ENCODE data around the gene CCDC194. TPM values are rescaled to one million over a fixed set of nuclear protein-coding genes. Genes with fewer than 3 reads are reported as not detected.

The CCDC194 gene
- total RNA-seq, 1 donor from 2014 or later: not detected

- peaks cover 5 to 19% (median 11%) of the 10 kb centered on the region in 3 donors for H3K4me1 ChIP-seq (ENCODE audit: control insufficient read depth in 3 of 3, insufficient read depth in 3 of 3, low read length in 3 of 3)
- peak overlapping the region; percentile 25 to 64 (median 49) for H3K4me3 ChIP-seq (ENCODE audit: low read length in 3 of 3)
- peak overlapping the region; percentile 7 for H3K27ac ChIP-seq (ENCODE audit: low read depth, low read length)
- H3K9ac ChIP-seq (ENCODE audit: low read depth in 1 of 3, low read length in 3 of 3): peak overlapping the region; percentile 0 to 40 (median 29)
- peaks cover 0 to 8% (median 0%) of the 10 kb centered on the region in 3 donors for H3K27me3 ChIP-seq (ENCODE audit: control insufficient read depth in 3 of 3, insufficient read depth in 3 of 3, low read length in 3 of 3)
- H3K9me3 ChIP-seq (ENCODE audit: control insufficient read depth in 3 of 3, low read length in 3 of 3): no peaks in the 10 kb centered on the region
- H3K36me3 ChIP-seq (ENCODE audit: control insufficient read depth in 3 of 3, insufficient read depth in 3 of 3, low read length in 3 of 3): no peaks in the 10 kb centered on the region
These were observed 12.8 kb upstream of the CCDC194 start for GRCh38 chr19:17406887-17407196.

- Histone ChIP-seq H3K27me3 (ENCODE audit: control insufficient read depth in 3 of 3, insufficient read depth in 3 of 3, low read length in 3 of 3) (peaks cover 0 to 8% (median 0%) of the 10 kb centered on the region in 3 donors), H3K4me1 (ENCODE audit: control insufficient read depth in 3 of 3, insufficient read depth in 3 of 3, low read length in 3 of 3) (peaks cover 5 to 19% (median 11%) of the 10 kb centered on the region in 3 donors), H3K36me3 (ENCODE audit: control insufficient read depth in 3 of 3, insufficient read depth in 3 of 3, low read length in 3 of 3) (no peaks in the 10 kb centered on the region), H3K9me3 (ENCODE audit: control insufficient read depth in 3 of 3, low read length in 3 of 3) (no peaks in the 10 kb centered on the region), H3K4me3 (ENCODE audit: low read length in 3 of 3) (peak overlapping the region; percentile 64 to 65 (median 65)), H3K27ac (ENCODE audit: low read depth, low read length) (peak overlapping the region; percentile 71), H3K9ac (ENCODE audit: low read depth in 1 of 3, low read length in 3 of 3) (peak overlapping the region; percentile 56 to 69 (median 65))
These were observed 12.3 kb upstream of the CCDC194 start for GRCh38 chr19:17406046-17406886.

GRCh38 chr19:17405250-17406045 is 11.5 kb upstream of the CCDC194 start, which contains the start of gene BST2:
TSS of gene BST2 (minus strand) at chr19:17405630. CDS start at chr19:17405575, 55 bp downstream.
- Histone ChIP-seq H3K36me3 (ENCODE audit: control insufficient read depth in 3 of 3, insufficient read depth in 3 of 3, low read length in 3 of 3) (no peaks in the 10 kb centered on the region), H3K27ac (ENCODE audit: low read depth, low read length) (peak within 1 kb of the TSS; percentile 71), H3K9me3 (ENCODE audit: control insufficient read depth in 3 of 3, low read length in 3 of 3) (no peaks in the 10 kb centered on the region), H3K9ac (ENCODE audit: low read depth in 1 of 3, low read length in 3 of 3) (peak within 1 kb of the TSS; percentile 64 to 76 (median 65)), H3K4me1 (ENCODE audit: control insufficient read depth in 3 of 3, insufficient read depth in 3 of 3, low read length in 3 of 3) (peaks cover 5 to 19% (median 11%) of the 10 kb centered on the region in 3 donors), H3K4me3 (ENCODE audit: low read length in 3 of 3) (peak within 1 kb of the TSS; percentile 65 to 78 (median 72)), H3K27me3 (ENCODE audit: control insufficient read depth in 3 of 3, insufficient read depth in 3 of 3, low read length in 3 of 3) (peaks cover 0 to 8% (median 0%) of the 10 kb centered on the region in 3 donors)

GRCh38 chr19:17404621-17405249 is 10.7 kb upstream of the CCDC194 start:
- H3K9ac ChIP-seq (ENCODE audit: low read depth in 1 of 3, low read length in 3 of 3): peak overlapping the region; percentile 61 to 76 (median 64)
- H3K4me3 ChIP-seq (ENCODE audit: low read length in 3 of 3): peak overlapping the region; percentile 65 to 78 (median 72)
- peak overlapping the region; percentile 71 for H3K27ac ChIP-seq (ENCODE audit: low read depth, low read length)
- H3K9me3 ChIP-seq (ENCODE audit: control insufficient read depth in 3 of 3, low read length in 3 of 3): no peaks in the 10 kb centered on the region
- no peaks in the 10 kb centered on the region for H3K36me3 ChIP-seq (ENCODE audit: control insufficient read depth in 3 of 3, insufficient read depth in 3 of 3, low read length in 3 of 3)
- H3K4me1 ChIP-seq (ENCODE audit: control insufficient read depth in 3 of 3, insufficient read depth in 3 of 3, low read length in 3 of 3): peaks cover 5 to 19% (median 11%) of the 10 kb centered on the region in 3 donors
- H3K27me3 ChIP-seq (ENCODE audit: control insufficient read depth in 3 of 3, insufficient read depth in 3 of 3, low read length in 3 of 3): peaks cover 0 to 8% (median 0%) of the 10 kb centered on the region in 3 donors

- H3K4me1 ChIP-seq (ENCODE audit: control insufficient read depth in 3 of 3, insufficient read depth in 3 of 3, low read length in 3 of 3): peaks cover 5 to 19% (median 11%) of the 10 kb centered on the region in 3 donors
- peak overlapping the region in 1 of 3 donors; percentile 78 for H3K4me3 ChIP-seq (ENCODE audit: low read length in 3 of 3)
- H3K27me3 ChIP-seq (ENCODE audit: control insufficient read depth in 3 of 3, insufficient read depth in 3 of 3, low read length in 3 of 3): peaks cover 0 to 8% (median 0%) of the 10 kb centered on the region in 3 donors
- peak overlapping the region; percentile 25 to 64 (median 57) for H3K9ac ChIP-seq (ENCODE audit: low read depth in 1 of 3, low read length in 3 of 3)
- H3K27ac ChIP-seq (ENCODE audit: low read depth, low read length): no peak overlapping the region
- no peaks in the 10 kb centered on the region for H3K36me3 ChIP-seq (ENCODE audit: control insufficient read depth in 3 of 3, insufficient read depth in 3 of 3, low read length in 3 of 3)
- H3K9me3 ChIP-seq (ENCODE audit: control insufficient read depth in 3 of 3, low read length in 3 of 3): no peaks in the 10 kb centered on the region
These were observed 10.0 kb upstream of the CCDC194 start for GRCh38 chr19:17404015-17404414.

GRCh38 chr19:17402982-17403855 is 9.2 kb upstream of the CCDC194 start:
- Histone ChIP-seq H3K4me3 (ENCODE audit: low read length in 3 of 3) (no peak overlapping the region), H3K4me1 (ENCODE audit: control insufficient read depth in 3 of 3, insufficient read depth in 3 of 3, low read length in 3 of 3) (peaks cover 5 to 19% (median 11%) of the 10 kb centered on the region in 3 donors), H3K27me3 (ENCODE audit: control insufficient read depth in 3 of 3, insufficient read depth in 3 of 3, low read length in 3 of 3) (peaks cover 0 to 8% (median 0%) of the 10 kb centered on the region in 3 donors), H3K27ac (ENCODE audit: low read depth, low read length) (no peak overlapping the region), H3K9ac (ENCODE audit: low read depth in 1 of 3, low read length in 3 of 3) (no peak overlapping the region), H3K9me3 (ENCODE audit: control insufficient read depth in 3 of 3, low read length in 3 of 3) (no peaks in the 10 kb centered on the region), H3K36me3 (ENCODE audit: control insufficient read depth in 3 of 3, insufficient read depth in 3 of 3, low read length in 3 of 3) (no peaks in the 10 kb centered on the region)

- Histone ChIP-seq H3K4me3 (ENCODE audit: low read length in 3 of 3) (no peak overlapping the region), H3K36me3 (ENCODE audit: control insufficient read depth in 3 of 3, insufficient read depth in 3 of 3, low read length in 3 of 3) (no peaks in the 10 kb centered on the region), H3K27ac (ENCODE audit: low read depth, low read length) (no peak overlapping the region), H3K9ac (ENCODE audit: low read depth in 1 of 3, low read length in 3 of 3) (no peak overlapping the region), H3K27me3 (ENCODE audit: control insufficient read depth in 3 of 3, insufficient read depth in 3 of 3, low read length in 3 of 3) (peaks cover 0 to 8% (median 0%) of the 10 kb centered on the region in 3 donors), H3K9me3 (ENCODE audit: control insufficient read depth in 3 of 3, low read length in 3 of 3) (no peaks in the 10 kb centered on the region), H3K4me1 (ENCODE audit: control insufficient read depth in 3 of 3, insufficient read depth in 3 of 3, low read length in 3 of 3) (peaks cover under 1 to 16% (median 11%) of the 10 kb centered on the region in 3 donors)
These were observed 7.6 kb upstream of the CCDC194 start for GRCh38 chr19:17401628-17402027.

- Histone ChIP-seq H3K4me3 (ENCODE audit: low read length in 3 of 3) (no peak overlapping the region), H3K9ac (ENCODE audit: low read depth in 1 of 3, low read length in 3 of 3) (no peak overlapping the region), H3K27ac (ENCODE audit: low read depth, low read length) (no peak overlapping the region), H3K4me1 (ENCODE audit: control insufficient read depth in 3 of 3, insufficient read depth in 3 of 3, low read length in 3 of 3) (peaks cover 0 to 9% (median 6%) of the 10 kb centered on the region in 3 donors), H3K9me3 (ENCODE audit: control insufficient read depth in 3 of 3, low read length in 3 of 3) (no peaks in the 10 kb centered on the region), H3K36me3 (ENCODE audit: control insufficient read depth in 3 of 3, insufficient read depth in 3 of 3, low read length in 3 of 3) (no peaks in the 10 kb centered on the region), H3K27me3 (ENCODE audit: control insufficient read depth in 3 of 3, insufficient read depth in 3 of 3, low read length in 3 of 3) (peaks cover 1 to 16% (median 9%) of the 10 kb centered on the region in 3 donors)
These were observed 5.0 kb upstream of the CCDC194 start for GRCh38 chr19:17398902-17399527.

All from skeletal muscle tissue (tissue), 4 donors.